C4-2B (cell line): ENCODE measurements around the gene EIF5A.

ENCODE experiments used
- ZFX ChIP-seq: fragments of 450-650 bp; IDR thresholded peaks from 2 replicates; pipeline ENCODE4 v1.6.1; 2017
- TF ChIP-seq, protein P1 (sequence below): fragments of 450-650 bp; conservative IDR thresholded peaks from 2 replicates; pipeline ENCODE4 v1.5.1; 2017; ENCODE audit warnings: mild to moderate bottlenecking

DNA sequence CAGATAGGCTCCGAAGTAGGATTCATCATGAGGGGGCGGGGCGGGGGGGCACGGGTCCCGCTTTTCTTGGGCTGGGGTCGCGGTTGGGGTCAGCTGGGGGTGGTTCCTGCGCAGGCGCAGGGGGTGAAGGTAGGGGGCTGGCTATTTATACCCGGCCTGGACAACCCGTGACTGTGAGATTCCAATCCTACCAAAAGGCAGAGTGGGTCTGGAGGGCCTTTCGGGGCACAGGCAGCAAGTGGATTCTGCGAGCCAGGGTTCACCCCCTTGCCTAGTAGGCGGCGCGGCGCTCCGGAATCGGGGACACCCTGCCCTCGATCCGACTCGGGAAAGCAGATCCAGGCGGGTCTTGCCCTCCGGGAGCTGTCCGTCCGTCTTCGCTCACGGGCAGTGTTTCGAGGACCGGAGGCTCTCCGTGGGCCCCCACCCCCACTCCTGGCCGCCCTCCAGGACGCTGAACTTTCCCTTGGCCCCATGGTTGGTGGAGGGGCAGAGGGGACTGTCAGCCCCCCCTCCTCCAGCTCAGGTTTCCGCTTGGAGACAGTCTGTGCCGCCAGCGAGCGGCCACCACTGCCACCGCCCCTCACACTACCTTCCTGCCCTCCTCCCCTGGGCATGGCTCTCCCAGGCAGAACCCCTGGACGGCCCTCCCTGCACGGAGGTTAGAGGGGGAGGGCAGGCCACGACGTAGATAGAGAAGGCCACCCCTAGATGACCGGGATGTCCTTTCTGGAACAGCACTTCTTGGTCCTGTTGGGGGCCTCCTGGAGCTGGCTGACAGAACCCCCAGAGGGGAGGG, 25.3 kb upstream of the EIF5A start:
- TF ChIP-seq, protein P1, sequence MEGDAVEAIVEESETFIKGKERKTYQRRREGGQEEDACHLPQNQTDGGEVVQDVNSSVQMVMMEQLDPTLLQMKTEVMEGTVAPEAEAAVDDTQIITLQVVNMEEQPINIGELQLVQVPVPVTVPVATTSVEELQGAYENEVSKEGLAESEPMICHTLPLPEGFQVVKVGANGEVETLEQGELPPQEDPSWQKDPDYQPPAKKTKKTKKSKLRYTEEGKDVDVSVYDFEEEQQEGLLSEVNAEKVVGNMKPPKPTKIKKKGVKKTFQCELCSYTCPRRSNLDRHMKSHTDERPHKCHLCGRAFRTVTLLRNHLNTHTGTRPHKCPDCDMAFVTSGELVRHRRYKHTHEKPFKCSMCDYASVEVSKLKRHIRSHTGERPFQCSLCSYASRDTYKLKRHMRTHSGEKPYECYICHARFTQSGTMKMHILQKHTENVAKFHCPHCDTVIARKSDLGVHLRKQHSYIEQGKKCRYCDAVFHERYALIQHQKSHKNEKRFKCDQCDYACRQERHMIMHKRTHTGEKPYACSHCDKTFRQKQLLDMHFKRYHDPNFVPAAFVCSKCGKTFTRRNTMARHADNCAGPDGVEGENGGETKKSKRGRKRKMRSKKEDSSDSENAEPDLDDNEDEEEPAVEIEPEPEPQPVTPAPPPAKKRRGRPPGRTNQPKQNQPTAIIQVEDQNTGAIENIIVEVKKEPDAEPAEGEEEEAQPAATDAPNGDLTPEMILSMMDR: no peak
- TF ChIP-seq ZFX: no peak
